H7 (cell line): ENCODE data around the gene MYL5. TPM values are rescaled to one million over a fixed set of nuclear protein-coding genes. Genes with fewer than 3 reads are reported as not detected.
"Not testable (repeated sequence)": the region's sequence is repeated elsewhere in the genome, so short reads cannot be mapped to it uniquely, and the experiment has no call there.

Experiments
- DNase-seq: peaks from one replicate; pipeline ENCODE4 v3.0.0; 2012
- H3K27me3 ChIP-seq: 2 replicates; pipeline ENCODE4 v1.6.0; 2011; ENCODE audit warnings: mild to moderate bottlenecking, low read length; ENCODE audit not compliant: control insufficient read depth, insufficient read depth
- H3K36me3 ChIP-seq: replicated peaks from 2 replicates; pipeline ENCODE4 v1.5.1; 2011; ENCODE audit warnings: low read length; ENCODE audit not compliant: control insufficient read depth, insufficient read depth
- H3K4me3 ChIP-seq: 2 replicates; pipeline ENCODE4 v1.5.1; 2011; ENCODE audit warnings: low read depth, mild to moderate bottlenecking, control low read depth, low read length, moderate library complexity; ENCODE audit not compliant: insufficient read depth
- total RNA-seq: library from RNA; depleted of rRNA; stranded (reverse); fragments of >200 nt; shearing (Covaris generic); gene quantifications from 2 replicates; pipeline ENCODE4 v1.2.3, GENCODE V29; 2014

Gene MYL5
- total RNA-seq, 1 experiment from 2014 or later = 12.6 TPM

DNA sequence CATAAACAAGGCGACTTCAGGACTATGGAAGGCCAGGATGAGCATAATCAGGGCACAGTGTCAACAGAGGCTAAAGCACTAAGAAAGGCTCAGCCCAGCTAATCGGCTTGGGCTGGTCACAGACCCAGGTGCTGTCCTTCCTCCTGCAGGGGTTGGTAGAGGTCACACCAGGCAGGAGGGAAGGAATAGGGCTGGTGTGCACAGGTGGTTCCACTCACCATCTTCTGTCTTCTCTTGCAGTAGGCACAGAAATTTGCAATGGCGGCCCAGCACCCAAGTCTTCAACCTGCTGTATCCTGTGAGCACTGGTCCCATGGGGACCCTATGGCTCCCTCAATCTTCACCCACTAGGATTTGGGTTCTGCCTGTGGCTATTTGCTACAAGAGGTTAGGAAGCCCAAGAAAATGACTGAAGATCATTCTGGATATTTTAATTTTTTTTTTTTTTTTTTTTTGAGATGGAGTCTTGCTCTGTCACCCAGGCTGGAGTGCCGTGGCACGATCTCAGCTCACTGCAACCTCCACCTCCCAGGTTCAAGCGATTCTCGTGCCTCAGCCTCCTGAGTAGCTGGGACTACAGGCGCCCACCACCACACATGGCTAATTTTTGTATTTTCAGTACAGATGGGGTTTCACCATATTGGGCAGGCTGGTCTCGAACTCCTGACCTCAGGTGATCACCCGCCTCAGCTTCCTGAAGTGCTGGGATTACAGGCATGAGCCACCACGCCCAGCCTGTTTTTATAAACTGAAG, 4.4 kb upstream of the MYL5 start:
- not testable (repeated sequence) for H3K27me3 ChIP-seq, H3K4me3 ChIP-seq, DNase-seq
- peaks cover 14% of the 10 kb centered on the region for H3K36me3 ChIP-seq

DNA sequence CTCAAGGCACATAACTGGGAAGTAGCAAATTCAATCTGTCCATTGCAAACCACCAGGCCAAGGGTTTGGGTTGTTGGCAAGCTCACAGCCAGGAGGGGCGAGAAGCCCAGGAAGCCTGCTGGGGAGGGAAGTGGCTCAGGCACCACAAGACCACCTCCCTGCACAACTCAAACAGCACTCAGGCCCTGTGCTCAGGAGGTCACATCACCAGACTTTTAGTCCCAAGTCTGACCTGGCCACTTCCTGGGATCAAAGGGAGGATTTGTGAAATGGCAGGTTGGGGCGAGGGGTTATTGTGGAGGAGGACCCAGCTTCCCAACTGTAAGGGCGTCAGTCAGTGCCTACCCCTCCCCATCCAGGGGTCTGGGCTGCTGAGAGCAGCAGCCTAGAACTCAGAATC, 2.6 kb upstream of the MYL5 start:
- Histone ChIP-seq H3K27me3 (no peaks in the 10 kb centered on the region), H3K36me3 (peaks cover 14% of the 10 kb centered on the region), H3K4me3 (no peak overlapping the region)
- no peak for DNase-seq

DNA sequence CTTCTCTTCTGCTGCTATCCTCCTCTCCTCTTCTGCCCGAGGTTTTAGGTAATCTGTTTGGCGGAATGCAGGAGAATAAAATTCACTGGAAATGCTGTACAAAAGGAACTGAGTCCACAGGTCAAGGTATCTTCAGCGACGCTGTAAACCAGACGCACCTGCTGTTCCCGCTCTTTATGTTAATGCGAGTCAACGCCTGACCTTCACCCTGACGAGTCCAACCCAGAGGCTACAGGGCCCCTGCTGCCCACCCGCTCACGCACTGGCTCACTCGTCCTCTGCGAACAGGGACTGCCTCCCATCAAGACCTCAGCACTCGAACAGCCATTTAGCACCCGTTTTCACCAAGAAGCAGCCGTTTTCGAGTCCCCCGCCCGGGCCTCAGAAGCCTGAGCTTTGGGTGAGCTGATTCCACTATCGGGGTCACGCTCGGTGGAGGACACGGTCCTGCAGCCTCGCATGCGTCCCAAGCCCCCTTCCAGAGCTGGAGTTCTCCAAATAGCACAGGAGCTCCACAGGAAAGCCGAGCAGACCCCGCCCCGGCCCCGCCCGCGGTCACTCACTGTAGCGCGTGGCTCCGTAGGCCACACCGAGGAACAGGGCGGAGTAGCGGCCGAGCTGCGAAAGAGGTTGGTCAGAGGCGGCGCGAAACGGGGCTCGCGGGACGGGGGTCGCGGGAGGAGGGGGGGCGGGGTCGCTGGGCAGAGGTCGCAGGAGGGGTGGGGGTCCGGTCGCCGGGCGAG, 822 bp upstream of the MYL5 start:
- Histone ChIP-seq H3K27me3 (no peaks in the 10 kb centered on the region), H3K36me3 (peaks cover 14% of the 10 kb centered on the region), H3K4me3 (peak overlapping the region; percentile 82)
- no peak for DNase-seq

DNA sequence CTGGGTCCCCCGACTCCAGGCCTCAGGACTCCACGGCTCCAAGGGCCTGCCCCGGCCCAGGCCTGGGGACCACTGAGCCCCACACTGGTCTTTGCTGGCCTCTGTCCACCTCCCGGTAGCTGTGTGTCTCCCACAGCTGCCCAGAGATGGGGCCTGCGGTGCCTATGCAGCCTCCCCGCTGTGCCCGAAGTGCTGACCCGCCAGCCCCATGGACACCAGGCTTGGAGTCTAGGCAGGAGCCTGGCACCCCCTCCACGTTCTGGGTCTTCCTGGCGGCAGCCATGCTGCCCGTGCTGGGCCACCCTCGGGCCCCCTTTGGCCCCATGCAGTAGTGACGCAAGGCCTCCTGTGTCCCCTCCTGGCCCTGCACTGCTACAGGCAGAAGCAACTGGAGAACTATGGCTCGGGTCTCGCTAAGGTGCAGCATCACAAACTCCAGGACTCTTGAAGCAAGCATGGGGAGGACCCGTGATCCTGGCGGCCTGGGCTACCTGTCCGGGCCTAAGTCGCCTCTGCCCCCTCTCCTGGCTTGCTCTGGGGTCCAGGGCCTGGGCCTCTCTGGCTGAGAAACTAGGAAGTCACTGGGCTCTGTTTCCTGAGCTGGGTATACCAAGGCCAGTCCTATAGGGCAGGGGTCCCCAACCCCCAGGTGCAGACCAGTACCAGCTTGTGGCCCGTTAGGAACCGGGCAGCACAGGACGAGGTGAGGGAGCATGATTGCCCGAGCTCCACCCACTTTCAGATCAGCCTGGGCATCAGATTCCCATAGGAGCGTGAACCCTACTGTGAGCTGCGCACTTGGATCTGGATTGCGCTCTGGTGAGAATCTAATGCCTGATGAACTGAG, 917 bp downstream of the MYL5 start:
- Histone ChIP-seq H3K36me3 (peaks cover 14% of the 10 kb centered on the region), H3K27me3 (no peaks in the 10 kb centered on the region; the same call in 1 of the 2 replicates)
- DNase-seq = no peak

DNA sequence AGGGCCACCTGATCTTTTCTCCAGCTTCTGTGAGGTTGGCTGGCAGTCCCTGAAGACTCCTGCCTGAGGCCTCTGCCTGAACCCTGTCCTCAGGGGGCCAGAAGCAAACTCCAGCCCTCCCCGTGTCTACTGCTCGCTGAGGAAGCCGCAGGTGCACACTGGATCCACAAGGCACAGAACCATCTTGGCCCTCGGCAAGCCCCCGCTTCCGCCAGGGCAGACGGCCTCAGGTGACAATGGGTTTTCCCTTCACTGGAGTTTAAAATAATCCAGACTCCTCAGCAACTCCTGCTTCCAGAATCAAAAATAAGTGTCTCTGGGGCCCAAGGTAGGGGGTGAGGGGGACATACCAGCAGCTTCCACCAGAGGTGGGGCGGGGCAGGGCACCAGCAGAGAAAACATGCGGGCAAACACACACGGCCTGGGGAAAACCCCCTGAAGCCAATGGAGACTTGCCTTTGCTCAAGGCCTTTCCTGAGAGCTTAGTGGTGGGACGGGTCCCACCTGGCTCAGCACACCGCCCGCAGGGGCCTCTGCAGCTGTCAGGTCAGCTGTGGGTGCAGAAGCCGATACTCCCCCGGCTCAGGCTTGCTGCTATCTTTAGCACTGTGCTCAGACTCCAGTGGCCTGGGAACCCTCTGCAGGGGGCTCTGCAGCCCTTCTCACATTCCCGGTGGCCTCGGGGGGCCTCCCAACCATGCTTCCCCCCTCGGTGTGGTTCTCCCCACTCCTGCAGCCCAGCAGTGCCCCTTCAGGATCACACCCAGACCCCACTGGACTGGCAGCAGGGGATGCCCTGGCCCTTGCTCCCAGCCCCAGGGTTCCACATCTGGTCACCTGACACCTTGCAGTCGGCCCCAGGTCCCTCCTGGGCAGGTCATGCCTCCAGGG, 1.9 kb downstream of the MYL5 start:
- no peaks in the 10 kb centered on the region; the same call in 1 of the 2 replicates for H3K27me3 ChIP-seq
- H3K4me3 ChIP-seq = no peak overlapping the region
- peaks cover 14% of the 10 kb centered on the region for H3K36me3 ChIP-seq
- no peak for DNase-seq

More for the DNA sequence above, 917 bp downstream of the MYL5 start:
- peak overlapping the region; percentile 92 for H3K4me3 ChIP-seq

DNA sequence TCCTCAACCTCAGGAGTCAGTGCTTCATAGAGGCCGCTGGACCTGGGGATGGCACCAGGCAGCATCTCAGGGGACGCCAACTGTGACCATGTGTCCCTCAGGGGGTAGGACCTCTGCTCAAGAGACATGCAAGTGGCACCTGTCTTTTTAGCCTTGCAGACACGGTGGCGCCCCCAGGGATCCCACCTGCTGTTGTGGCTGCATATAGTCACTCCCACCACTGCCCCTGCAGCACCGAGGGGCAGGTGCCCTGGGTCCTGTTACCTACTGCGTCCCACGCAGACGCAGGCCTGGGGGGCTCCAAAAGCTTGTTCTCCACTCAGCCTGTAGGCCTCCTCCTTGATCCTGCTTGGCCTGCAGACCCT, 2.5 kb downstream of the MYL5 start:
- peaks cover 9% of the 10 kb centered on the region for H3K36me3 ChIP-seq
- H3K4me3 ChIP-seq = no peak overlapping the region
- no peak for DNase-seq
- no peaks in the 10 kb centered on the region; the same call in 1 of the 2 replicates for H3K27me3 ChIP-seq

DNA sequence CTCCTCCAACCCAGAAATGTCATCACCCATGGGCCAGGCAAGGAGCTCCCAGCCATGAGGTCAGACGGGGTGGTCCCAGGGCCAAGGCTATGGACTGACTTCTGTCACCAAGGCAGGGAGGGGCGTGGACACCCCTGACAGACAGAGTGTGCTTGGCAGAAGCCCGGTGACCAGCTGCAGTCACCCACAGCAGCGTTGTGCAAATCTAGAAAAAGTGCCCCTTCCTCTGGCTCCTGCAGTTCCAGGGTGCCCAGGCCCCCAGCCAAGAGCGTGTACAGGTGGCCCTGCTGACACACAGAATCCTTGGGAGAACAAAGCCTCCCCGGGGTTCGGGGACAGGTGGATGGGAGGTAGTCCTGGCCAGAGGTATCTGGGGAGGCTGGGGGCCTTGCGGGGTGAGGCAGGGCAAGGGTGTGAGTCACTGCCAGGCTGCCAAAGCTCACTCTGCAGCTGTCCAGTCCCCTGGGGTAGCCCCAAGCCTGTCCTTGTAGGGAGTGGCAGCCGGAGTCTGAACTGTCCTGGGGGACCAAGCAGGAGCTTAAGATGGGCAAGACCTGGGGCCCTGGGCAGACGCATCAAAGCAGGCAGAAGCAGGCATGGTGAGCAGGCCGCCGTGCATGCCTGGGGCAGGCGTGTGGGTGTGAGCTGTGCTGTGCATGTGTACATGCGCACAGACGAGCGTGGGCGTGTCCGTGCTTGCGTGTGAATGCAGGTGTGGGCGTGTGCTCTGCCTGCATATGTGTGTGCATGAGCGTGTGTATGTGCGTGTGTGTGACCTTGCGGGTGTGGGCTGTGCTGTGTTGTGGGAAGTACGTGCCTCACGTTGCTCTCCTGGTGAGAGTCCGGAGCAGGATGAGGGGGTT, 3.3 kb downstream of the MYL5 start:
- no peak for DNase-seq
- no peaks in the 10 kb centered on the region; the same call in 1 of the 2 replicates for H3K27me3 ChIP-seq
- H3K36me3 ChIP-seq = peaks cover 1% of the 10 kb centered on the region; the same call in 1 of the 2 replicates
- H3K4me3 ChIP-seq = no peak overlapping the region

DNA sequence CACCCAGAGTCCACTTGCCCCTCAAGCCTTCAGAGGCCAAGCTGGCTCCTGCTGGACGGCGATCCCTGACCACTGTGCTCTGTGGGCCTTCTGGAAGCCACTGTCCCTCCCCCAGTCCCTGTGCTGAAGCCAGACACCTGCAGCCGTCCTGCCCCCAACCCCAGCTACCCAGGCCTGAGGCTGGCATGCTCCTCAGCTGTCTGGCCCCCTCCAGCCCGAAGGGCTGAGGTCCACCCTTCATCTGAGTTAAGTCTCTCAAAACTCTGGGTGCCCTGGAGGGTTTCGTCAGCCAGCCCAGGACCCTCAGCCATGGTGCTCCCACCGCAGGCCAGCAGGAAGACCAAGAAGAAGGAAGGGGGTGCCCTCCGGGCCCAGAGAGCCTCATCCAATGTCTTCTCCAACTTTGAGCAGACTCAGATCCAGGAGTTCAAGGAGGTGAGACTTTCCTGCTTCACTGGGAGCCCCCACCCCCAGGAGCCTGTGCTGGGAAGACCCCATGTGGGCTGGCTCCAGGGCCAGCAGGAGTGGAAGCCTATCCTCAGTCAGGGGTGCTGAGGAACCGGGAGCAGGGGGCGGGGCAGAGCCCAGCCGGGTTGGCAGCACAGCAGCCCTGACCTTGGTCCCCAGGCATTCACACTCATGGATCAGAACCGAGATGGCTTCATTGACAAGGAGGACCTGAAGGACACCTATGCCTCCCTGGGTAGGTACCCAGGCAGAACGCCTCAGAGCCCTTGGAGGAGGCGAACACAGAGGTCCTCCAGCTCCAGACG, 4.2 kb downstream of the MYL5 start:
- Histone ChIP-seq H3K27me3 (no peaks in the 10 kb centered on the region; the same call in 1 of the 2 replicates), H3K4me3 (no peak overlapping the region)
- no peak for DNase-seq

DNA sequence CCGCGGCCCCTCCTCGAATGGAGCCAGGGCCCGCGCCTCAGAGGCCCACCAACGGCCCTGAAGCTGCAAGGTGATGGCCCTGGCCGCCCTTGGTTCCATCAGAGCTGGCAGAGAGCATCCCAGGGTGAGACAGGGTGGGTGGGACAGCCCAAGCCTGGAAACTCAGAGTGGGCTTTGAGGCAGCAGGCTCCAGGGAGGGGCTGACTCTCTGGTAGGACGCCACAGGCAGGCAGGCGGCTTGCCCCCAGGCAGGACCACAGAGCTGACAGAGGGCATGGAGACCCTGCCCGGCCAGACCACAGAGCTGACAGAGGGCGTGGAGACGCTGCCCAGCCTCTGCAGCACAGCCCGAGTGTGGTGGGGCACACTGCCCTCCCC, 4.8 kb downstream of the MYL5 start:
- no peaks in the 10 kb centered on the region for H3K36me3 ChIP-seq
- H3K4me3 ChIP-seq = no peak overlapping the region
- H3K27me3 ChIP-seq = no peaks in the 10 kb centered on the region; the same call in 1 of the 2 replicates
- no peak for DNase-seq

More for the DNA sequence above, 4.2 kb downstream of the MYL5 start:
- H3K36me3 ChIP-seq = no peaks in the 10 kb centered on the region

DNA sequence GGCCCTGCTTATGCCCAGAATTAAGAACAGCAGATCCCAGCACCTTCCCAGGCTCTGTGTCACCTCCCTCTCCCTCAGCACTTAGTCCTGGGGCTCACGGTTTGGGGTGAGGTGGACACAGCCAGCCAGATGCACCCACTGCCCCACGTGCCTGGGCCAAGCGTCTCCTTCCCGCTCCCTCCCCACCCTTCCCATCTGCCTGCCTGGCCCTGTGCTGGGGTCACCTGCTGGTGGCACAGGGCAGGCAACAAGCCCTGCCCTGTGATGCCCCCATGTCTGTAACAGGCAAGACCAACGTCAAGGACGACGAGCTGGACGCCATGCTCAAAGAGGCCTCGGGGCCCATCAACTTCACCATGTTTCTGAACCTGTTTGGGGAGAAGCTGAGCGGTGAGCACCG, 5.3 kb downstream of the MYL5 start:
- no peak for DNase-seq
- H3K4me3 ChIP-seq = no peak overlapping the region
- H3K36me3 ChIP-seq = no peaks in the 10 kb centered on the region
- no peaks in the 10 kb centered on the region; the same call in 1 of the 2 replicates for H3K27me3 ChIP-seq

DNA sequence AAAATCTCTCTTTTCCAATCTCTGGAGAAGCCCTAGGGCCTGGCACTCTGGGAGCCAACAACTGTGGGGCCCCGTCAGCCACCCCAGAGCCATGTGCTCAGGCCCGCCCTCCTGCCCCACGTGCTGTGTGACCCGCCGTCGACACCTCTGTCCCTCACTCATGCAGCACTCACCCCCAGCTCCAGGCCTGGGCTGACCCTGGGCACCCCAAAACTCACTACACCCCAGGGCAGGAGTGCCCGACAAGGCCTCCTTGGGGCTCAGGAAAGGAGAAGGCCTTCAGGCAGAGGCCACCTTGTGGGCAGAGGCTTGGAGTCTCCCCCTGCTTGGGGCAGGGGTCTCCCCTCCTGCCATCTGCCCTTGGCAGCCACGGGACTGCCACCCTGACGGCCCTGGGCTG, 5.7 kb downstream of the MYL5 start:
- Histone ChIP-seq H3K36me3 (no peaks in the 10 kb centered on the region), H3K27me3 (no peaks in the 10 kb centered on the region; the same call in 1 of the 2 replicates), H3K4me3 (no peak overlapping the region)
- no peak for DNase-seq

DNA sequence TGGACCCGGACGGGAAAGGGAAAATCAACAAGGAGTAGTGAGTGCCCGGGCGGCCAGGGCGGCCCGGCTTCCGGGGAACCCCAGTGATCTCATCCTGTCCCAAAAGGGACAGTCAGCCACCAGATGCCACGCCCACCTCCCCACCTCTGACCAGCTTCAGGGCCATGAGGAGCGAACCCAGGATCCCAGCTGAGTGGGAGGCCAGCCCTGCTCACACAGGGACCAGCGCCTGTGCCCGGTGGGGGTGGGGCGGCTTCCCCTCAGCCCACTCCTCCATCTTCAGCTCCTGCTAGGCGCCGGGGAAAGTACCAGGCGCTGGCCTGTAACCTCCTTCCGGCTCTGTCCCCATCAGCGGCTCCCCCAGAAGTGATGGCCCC, 6.2 kb downstream of the MYL5 start:
- H3K27me3 ChIP-seq = no peaks in the 10 kb centered on the region; the same call in 1 of the 2 replicates

More for the DNA sequence above, 6.2 kb downstream of the MYL5 start:
- H3K36me3 ChIP-seq = no peaks in the 10 kb centered on the region
- peak overlapping the region; percentile 67 for H3K4me3 ChIP-seq
- DNase-seq = peak; percentile 86
